H1 (cell line): ENCODE measurements around the gene AP5S1. TPM values are rescaled to one million over a fixed set of nuclear protein-coding genes. Genes with fewer than 3 reads are reported as not detected.

Experiments used
- CTCF ChIA-PET: fragments of 300-600 bp; sonication (Branson Sonifier 250); formaldehyde crosslinking; loops from one replicate; lab custom pipeline; 2021; ENCODE audit not compliant: partially characterized antibody; lab: Charles Lee
- POLR2A ChIA-PET: fragments of 300-600 bp; sonication (Branson Sonifier 250); formaldehyde crosslinking; loops from one replicate; lab custom pipeline; 2021; ENCODE audit warnings: inconsistent platforms; ENCODE audit not compliant: partially characterized antibody; lab: Charles Lee
- DNase-seq, 2 experiments: peaks; one replicate each; pipeline versions ENCODE4 v3.0.0 to v3.0.0-alpha.2; 2010 to 2022; ENCODE audit warnings: low spot score in 2 of 2, low read depth in 1 of 2, mixed read lengths in 1 of 2
- FAIRE-seq: peaks from 2 replicates; lab custom pipeline; 2011; peaks lifted over from hg19 to GRCh38; lab: Jason Lieb, UNC
- H2AFZ ChIP-seq: 2 replicates; pipeline ENCODE4 v1.8.1; 2012; ENCODE audit warnings: low read length, inconsistent platforms
- H2AK5ac ChIP-seq: 2 replicates; pipeline ENCODE4 v1.6.1; 2013; ENCODE audit warnings: low read depth, low read length
- H2BK120ac ChIP-seq: replicated peaks from 2 replicates; pipeline ENCODE3; 2013; ENCODE audit warnings: low read depth, low read length, inconsistent platforms
- H2BK12ac ChIP-seq: 2 replicates; pipeline ENCODE4 v1.6.1; 2013; ENCODE audit warnings: low read depth, low read length
- H2BK15ac ChIP-seq: 2 replicates; pipeline ENCODE4 v1.6.1; 2013; ENCODE audit warnings: low read length
- H2BK20ac ChIP-seq: 2 replicates; pipeline ENCODE4 v1.6.1; 2013; ENCODE audit warnings: low read length
- H2BK5ac ChIP-seq: 2 replicates; pipeline ENCODE4 v1.6.1; 2013; ENCODE audit warnings: low read depth, low read length
- H3K14ac ChIP-seq: 2 replicates; pipeline ENCODE4 v1.6.1; 2013; ENCODE audit warnings: inconsistent platforms; ENCODE audit not compliant: insufficient read length
- H3K18ac ChIP-seq: 2 replicates; pipeline ENCODE4 v1.6.1; 2013; ENCODE audit warnings: low read length; ENCODE audit errors: extremely low read depth
- H3K23ac ChIP-seq: 2 replicates; pipeline ENCODE4 v1.6.1; 2013; ENCODE audit warnings: inconsistent platforms; ENCODE audit not compliant: insufficient read length
- H3K23me2 ChIP-seq: 2 replicates; pipeline ENCODE4 v1.6.1; 2013; ENCODE audit warnings: low read depth, low read length
- H3K27ac ChIP-seq: 2 replicates; pipeline ENCODE4 v1.6.1; 2011; ENCODE audit warnings: low read depth, low read length, inconsistent platforms
- H3K27me3 ChIP-seq, 4 experiments: replicated peaks in 1 of 4; 1 replicate in 1 of 4; 2 replicates in 3 of 4; pipeline versions ENCODE4 v1.6.1 to v1.8.1; 2011 to 2013; ENCODE audit warnings: low read length in 3 of 4, mild to moderate bottlenecking in 3 of 4, inconsistent platforms in 2 of 4, mixed read lengths in 2 of 4, moderate library complexity in 1 of 4; ENCODE audit not compliant: control insufficient read depth in 3 of 4, insufficient read depth in 3 of 4; ENCODE audit errors: extremely low read depth in 1 of 4
- H3K36me3 ChIP-seq, 4 experiments: 2 replicates each; pipeline versions ENCODE4 v1.6.1 to v1.8.1; 2011 to 2013; ENCODE audit warnings: mild to moderate bottlenecking in 4 of 4, low read length in 3 of 4, moderate library complexity in 2 of 4, control low read depth in 1 of 4, inconsistent platforms in 1 of 4; ENCODE audit not compliant: insufficient read depth in 4 of 4, control insufficient read depth in 2 of 4
- H3K4ac ChIP-seq: replicated peaks from 2 replicates; pipeline ENCODE3; 2013; ENCODE audit warnings: low read length, low read depth, mixed read lengths, inconsistent platforms; ENCODE audit not compliant: insufficient read length
- H3K4me1 ChIP-seq, 4 experiments: replicated peaks in 1 of 4; 1 replicate in 1 of 4; 2 replicates in 3 of 4; pipeline versions ENCODE4 v1.6.1 to v1.8.1; 2011 to 2013; ENCODE audit warnings: low read length in 3 of 4, inconsistent platforms in 2 of 4, mixed read lengths in 1 of 4; ENCODE audit not compliant: insufficient read depth in 4 of 4, control insufficient read depth in 3 of 4
- H3K4me2 ChIP-seq, 2 experiments: 2 replicates each; pipeline versions ENCODE4 v1.6.1 to v1.8.1; 2011 to 2013; ENCODE audit warnings: low read depth in 2 of 2, low read length in 2 of 2, control low read depth in 1 of 2, inconsistent platforms in 1 of 2, mild to moderate bottlenecking in 1 of 2; ENCODE audit not compliant: insufficient read depth in 1 of 2
- H3K4me3 ChIP-seq, 4 experiments: fragments of 200-600, 300-600 bp in 1 of 4; sonication (generic), shearing (Covaris generic), sonication (Bioruptor Twin) in 1 of 4; 2 replicates each; pipeline versions ENCODE4 v1.5.1 to v1.8.1; 2011 to 2016; ENCODE audit warnings: low read length in 4 of 4, low read depth in 3 of 4, control low read depth in 2 of 4, inconsistent platforms in 2 of 4, mild to moderate bottlenecking in 2 of 4, mixed read lengths in 1 of 4, moderate library complexity in 1 of 4; ENCODE audit not compliant: insufficient read depth in 2 of 4; ENCODE audit errors: extremely low read depth in 1 of 4
- H3K56ac ChIP-seq: replicated peaks from 2 replicates; pipeline ENCODE3; 2013; ENCODE audit warnings: low read depth, mild to moderate bottlenecking, mixed read lengths, low read length, inconsistent platforms; ENCODE audit not compliant: insufficient read length
- H3K79me1 ChIP-seq: 2 replicates; pipeline ENCODE4 v1.6.1; 2013; ENCODE audit warnings: low read depth, low read length, control low read depth
- H3K79me2 ChIP-seq, 2 experiments: 2 replicates each; pipeline versions ENCODE4 v1.6.1 to v1.8.1; 2012 to 2013; ENCODE audit warnings: low read length in 2 of 2, mild to moderate bottlenecking in 2 of 2, inconsistent platforms in 1 of 2; ENCODE audit not compliant: insufficient read depth in 2 of 2, control insufficient read depth in 1 of 2
- H3K9ac ChIP-seq, 4 experiments: replicated peaks in 1 of 4; 1 replicate in 1 of 4; 2 replicates in 3 of 4; pipeline versions ENCODE4 v1.6.1 to v1.8.1; 2011 to 2013; ENCODE audit warnings: low read depth in 3 of 4, low read length in 3 of 4, control low read depth in 2 of 4, mild to moderate bottlenecking in 2 of 4, moderate library complexity in 2 of 4, inconsistent platforms in 1 of 4; ENCODE audit errors: extremely low read depth in 1 of 4
- H3K9me3 ChIP-seq, 2 experiments: 2 replicates each; pipeline versions ENCODE4 v1.6.1 to v1.8.1; 2012 to 2013; ENCODE audit warnings: mild to moderate bottlenecking in 2 of 2, moderate library complexity in 2 of 2, control low read depth in 1 of 2, inconsistent platforms in 1 of 2, low read depth in 1 of 2, low read length in 1 of 2, mixed read lengths in 1 of 2; ENCODE audit not compliant: insufficient read depth in 2 of 2
- H4K20me1 ChIP-seq, 2 experiments: replicated peaks in 1 of 2; 2 replicates each; pipeline versions ENCODE3 to v1.8.1; 2011 to 2013; ENCODE audit warnings: inconsistent platforms in 2 of 2, low read length in 2 of 2, mild to moderate bottlenecking in 1 of 2; ENCODE audit not compliant: insufficient read depth in 2 of 2, control insufficient read depth in 1 of 2
- H4K5ac ChIP-seq: 2 replicates; pipeline ENCODE4 v1.6.1; 2013; ENCODE audit warnings: low read length, low read depth, mixed read lengths, inconsistent platforms; ENCODE audit not compliant: insufficient read length
- H4K8ac ChIP-seq: 2 replicates; pipeline ENCODE4 v1.8.0; 2013; ENCODE audit warnings: mild to moderate bottlenecking, moderate library complexity, low read length, inconsistent platforms; ENCODE audit not compliant: insufficient read depth; ENCODE audit errors: extremely low read depth
- H4K91ac ChIP-seq: replicated peaks from 2 replicates; pipeline ENCODE3; 2013; ENCODE audit warnings: low read length, mixed read lengths, inconsistent platforms; ENCODE audit not compliant: insufficient read length
- ATF3 ChIP-seq: IDR thresholded peaks from 2 replicates; pipeline ENCODE4 v1.6.1; 2011; ENCODE audit warnings: low read depth, mild to moderate bottlenecking, low read length; ENCODE audit not compliant: insufficient read depth
- BRCA1 ChIP-seq: IDR thresholded peaks from 2 replicates; pipeline ENCODE4 v1.6.1; 2012; ENCODE audit warnings: low read depth, low read length, improper control_type of control experiment
- CREB1 ChIP-seq: IDR thresholded peaks from 2 replicates; pipeline ENCODE4 v1.6.1; 2012; ENCODE audit warnings: inconsistent platforms
- E2F6 ChIP-seq: IDR thresholded peaks from 2 replicates; pipeline ENCODE4 v1.6.1; 2012; ENCODE audit warnings: inconsistent platforms
- POU5F1 ChIP-seq: IDR thresholded peaks from 2 replicates; pipeline ENCODE4 v1.6.1; 2011; ENCODE audit warnings: low read depth, mild to moderate bottlenecking, low read length, moderate library complexity
- RAD21 ChIP-seq, 2 experiments: IDR thresholded peaks in 1 of 2; conservative IDR thresholded peaks in 1 of 2; 2 replicates each; pipeline ENCODE4 v1.6.1; 2011; ENCODE audit warnings: low read depth in 2 of 2, low read length in 2 of 2, improper control_type of control experiment in 1 of 2, inconsistent platforms in 1 of 2, mild to moderate bottlenecking in 1 of 2, moderate library complexity in 1 of 2
- RBBP5 ChIP-seq: IDR thresholded peaks from 2 replicates; pipeline ENCODE4 v1.7.1; 2012; ENCODE audit warnings: low read depth, mild to moderate bottlenecking, inconsistent platforms, low read length, moderate library complexity, borderline replicate concordance
- SP1 ChIP-seq: IDR thresholded peaks from 2 replicates; pipeline ENCODE4 v1.6.1; 2011; ENCODE audit warnings: low read depth, low read length
- SRF ChIP-seq: IDR thresholded peaks from 2 replicates; pipeline ENCODE4 v1.6.1; 2011; ENCODE audit warnings: mild to moderate bottlenecking, low read depth, low read length, moderate library complexity
- WGBS, 2 experiments: shearing (Covaris generic) in 1 of 2; methylation state at CpG; one replicate each; pipeline versions ENCODE4 v1.1.6 to v1.1.7; 2013 to 2015; ENCODE audit warnings: low lambda C conversion rate in 2 of 2, mixed read lengths in 2 of 2, inconsistent platforms in 1 of 2, low coverage in 1 of 2, missing lambda C conversion rate in 1 of 2; ENCODE audit not compliant: insufficient replicate concordance in 2 of 2, insufficient coverage in 1 of 2, insufficient read length in 1 of 2; ENCODE audit errors: extremely low coverage in 1 of 2, missing lambda C conversion rate in 1 of 2; 5-methylcytosine and 5-hydroxymethylcytosine counted together
- polyA plus RNA-seq, 7 experiments: library from polyadenylated mRNA; depleted of rRNA in 3 of 7; stranded (reverse) in 5 of 7; unstranded in 2 of 7; fragments of >200 nt in 5 of 7; fragments of 200-250 nt in 2 of 7; gene quantifications; 1 replicate in 5 of 7; 2 replicates in 1 of 7; 4 replicates in 1 of 7; pipeline versions ENCODE4 v1.2.1 to v1.2.3, GENCODE V29; 2011 to 2013; ENCODE audit warnings: missing spikeins in 2 of 7, mixed read lengths in 2 of 7
- total RNA-seq: library from RNA; stranded (reverse); fragmentation: NEBNext Ultra II Directional; extraction: Animal tissue kit (Norgen Biotek cat#: 25700); gene quantifications from 2 replicates; pipeline ENCODE4 v1.2.1, GENCODE V29; 2021

The AP5S1 gene
- total and polyA plus RNA-seq, 2 of the 8 experiments (the other 6 are each of a cell fraction or from before 2014, with no cell fraction given), result 3.3 to 3.7 TPM

- 0 out of 2 replicates have a peak within 1 kb of the TSS, but pooled peaks have one; percentile 49 for H2AFZ ChIP-seq
- H3K18ac ChIP-seq, result peak within 1 kb of the TSS; percentile 90; the same call in 1 of the 2 replicates
- H3K36me3 ChIP-seq, result peaks cover 0 to 5% (median 0%) of the 10 kb centered on the region in 4 experiments; a peak in 2 of 8 replicates
- no peak within 1 kb of the TSS for H3K27ac ChIP-seq
- H3K4me2 ChIP-seq, result peak within 1 kb of the TSS; percentile 75 to 98
- peak within 1 kb of the TSS; percentile 42 to 69 (median 60) for H3K4me3 ChIP-seq
- H2BK15ac ChIP-seq, result 0 out of 2 replicates have a peak within 1 kb of the TSS, but pooled peaks have one; percentile 25
- no peak within 1 kb of the TSS for H3K4ac ChIP-seq
- H4K91ac ChIP-seq, result no peak within 1 kb of the TSS
- H3K14ac ChIP-seq, result no peak within 1 kb of the TSS
- peak within 1 kb of the TSS; percentile 13 to 87 (median 52) for H3K9ac ChIP-seq
- no peak within 1 kb of the TSS for H2AK5ac ChIP-seq
- no peak within 1 kb of the TSS for H2BK20ac ChIP-seq
- no peak within 1 kb of the TSS for H3K56ac ChIP-seq
- H2BK120ac ChIP-seq, result no peak within 1 kb of the TSS
- POLR2A ChIA-PET, result interaction anchor here (0.5 to 3.9 kb wide), 10 partner anchors 8 to 448 kb away, joined by 3 to 20 read pairs (median 4); partner anchors contain the start of genes AP5S1 and CDC25B
- peaks cover 3% of the 10 kb centered on the region; the same call in 1 of the 2 replicates for H3K23me2 ChIP-seq
- no peak within 1 kb of the TSS for H2BK12ac ChIP-seq
- no peak within 1 kb of the TSS for H2BK5ac ChIP-seq
- H3K9me3 ChIP-seq, result no peaks in the 10 kb centered on the region
- H4K5ac ChIP-seq, result no peak within 1 kb of the TSS
- peaks cover 0 to 10% of the 10 kb centered on the region in 2 experiments; a peak in 1 of 4 replicates for H3K79me2 ChIP-seq
- WGBS, 2 experiments, result 33% methylated on average over 7 of the region's 70 CpGs; no CpG with 5 or more reads in 1 of the 2 experiments
- FAIRE-seq, result no peak
- peaks cover 7 to 11% of the 10 kb centered on the region in 2 experiments for H4K20me1 ChIP-seq
- H3K27me3 ChIP-seq, result peaks cover 0 to 3% (median 0%) of the 10 kb centered on the region in 4 experiments; a peak in 3 of 7 replicates
- H3K23ac ChIP-seq, result no peak within 1 kb of the TSS
- DNase-seq, result peak in 1 of 2 experiments; percentile 96
- CTCF ChIA-PET, result interaction anchor here (0.7 to 9.5 kb wide), 18 partner anchors 9 to 286 kb away, joined by 3 to 128 read pairs (median 4); partner anchors contain the start of genes ADISSP and AP5S1
- H3K4me1 ChIP-seq, result peaks cover 0 to 13% (median 6%) of the 10 kb centered on the region in 4 experiments; a peak in 6 of 7 replicates
- H3K79me1 ChIP-seq, result peaks cover 11% of the 10 kb centered on the region
- H4K8ac ChIP-seq, result peak within 1 kb of the TSS; percentile 54
- TF ChIP-seq RAD21 (IDR thresholded peaks at IDR 0.05 in 1 of 2, conservative IDR thresholded peaks at IDR 0.05 in 1 of 2; ENCODE audit: low read depth in 2 of 2, low read length in 2 of 2), result peak; percentile 76 to 86
- no peak for TF ChIP-seq POU5F1
- no peak for TF ChIP-seq SP1
- peak; percentile 72 for TF ChIP-seq BRCA1
- no peak for TF ChIP-seq ATF3
- TF ChIP-seq SRF, result no peak
- TF ChIP-seq CREB1, result peak; percentile 42; the same call in 1 of the 2 replicates
- TF ChIP-seq RBBP5, result no peak
- no peak for TF ChIP-seq E2F6
These were observed 33.6 kb upstream of the AP5S1 start, which contains the start of gene CENPB for GRCh38 chr20:3786665-3787323. TSS of gene CENPB (minus strand) at chr20:3786740. CDS start at chr20:3786483, 257 bp downstream.
